ENCODE measurements around the gene GPR146. TPM values are rescaled to one million over a fixed set of nuclear protein-coding genes. Genes with fewer than 3 reads are reported as not detected.
"Not testable (repeated sequence)": the region's sequence is repeated elsewhere in the genome, so short reads cannot be mapped to it uniquely, and the experiment has no call there.

Gene GPR146
- total RNA-seq, 4 donors from 2014 or later = 8.7 to 49.4 (median 32.7) TPM

DNA sequence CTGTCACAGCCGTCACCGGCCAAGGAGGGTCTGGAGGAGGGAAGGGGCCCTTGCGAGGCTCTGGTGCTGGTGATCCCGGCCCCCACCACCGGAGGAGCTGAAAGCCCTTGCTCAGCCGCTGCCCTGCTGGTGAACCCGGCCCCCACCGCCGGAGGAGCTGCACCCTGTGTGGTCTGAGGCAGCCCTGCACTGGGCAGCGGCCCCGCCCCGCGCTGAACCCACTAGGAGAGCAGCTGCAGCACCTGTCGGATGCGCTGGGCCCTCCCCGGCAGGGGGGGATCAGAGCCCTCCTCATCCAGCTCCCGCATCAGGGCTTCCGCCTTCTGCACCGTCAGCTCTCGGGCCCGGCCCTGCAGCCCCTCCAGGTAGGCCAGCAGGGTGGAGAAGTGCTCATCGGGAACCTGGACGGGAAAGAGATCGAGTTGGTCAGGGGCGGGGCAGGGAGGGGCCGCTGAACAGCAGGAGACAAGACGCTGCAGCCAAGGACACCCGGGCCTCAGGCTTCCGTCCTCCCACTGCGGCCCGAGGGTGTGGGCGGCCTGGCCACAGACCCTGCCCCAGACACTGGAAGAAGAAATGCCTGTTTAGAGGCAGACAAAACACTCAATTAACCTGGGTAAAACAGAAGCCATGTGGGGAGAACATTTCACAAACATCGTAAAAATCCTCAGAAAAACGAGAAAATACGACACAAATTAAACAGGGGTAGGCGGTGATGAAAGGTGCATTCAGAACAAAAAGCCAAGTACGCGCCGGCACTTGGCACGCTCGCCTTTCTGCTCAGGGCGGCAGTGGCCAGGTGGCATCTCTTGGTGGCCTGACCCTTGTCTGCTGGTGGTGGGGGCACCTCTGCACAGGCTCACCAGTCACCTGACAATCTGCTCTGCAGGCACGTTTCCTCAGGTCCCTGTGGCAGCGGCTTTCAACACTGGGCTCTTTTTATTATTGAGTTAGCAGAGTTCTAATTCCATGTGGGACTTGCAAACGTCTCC, 46.6 kb upstream of the GPR146 start:
- WGBS, 2 donors = 90 to 93% methylated on average over 18 to 31 of the region's 45 CpGs
- TF ChIP-seq, protein P1, sequence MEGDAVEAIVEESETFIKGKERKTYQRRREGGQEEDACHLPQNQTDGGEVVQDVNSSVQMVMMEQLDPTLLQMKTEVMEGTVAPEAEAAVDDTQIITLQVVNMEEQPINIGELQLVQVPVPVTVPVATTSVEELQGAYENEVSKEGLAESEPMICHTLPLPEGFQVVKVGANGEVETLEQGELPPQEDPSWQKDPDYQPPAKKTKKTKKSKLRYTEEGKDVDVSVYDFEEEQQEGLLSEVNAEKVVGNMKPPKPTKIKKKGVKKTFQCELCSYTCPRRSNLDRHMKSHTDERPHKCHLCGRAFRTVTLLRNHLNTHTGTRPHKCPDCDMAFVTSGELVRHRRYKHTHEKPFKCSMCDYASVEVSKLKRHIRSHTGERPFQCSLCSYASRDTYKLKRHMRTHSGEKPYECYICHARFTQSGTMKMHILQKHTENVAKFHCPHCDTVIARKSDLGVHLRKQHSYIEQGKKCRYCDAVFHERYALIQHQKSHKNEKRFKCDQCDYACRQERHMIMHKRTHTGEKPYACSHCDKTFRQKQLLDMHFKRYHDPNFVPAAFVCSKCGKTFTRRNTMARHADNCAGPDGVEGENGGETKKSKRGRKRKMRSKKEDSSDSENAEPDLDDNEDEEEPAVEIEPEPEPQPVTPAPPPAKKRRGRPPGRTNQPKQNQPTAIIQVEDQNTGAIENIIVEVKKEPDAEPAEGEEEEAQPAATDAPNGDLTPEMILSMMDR (IDR thresholded peaks at IDR 0.05) = no peak
- TF ChIP-seq POLR2A (IDR thresholded peaks at IDR 0.05) = no peak
- Histone ChIP-seq H3K27me3 (no peaks in the 10 kb centered on the region), H3K4me3 (replicated peaks in 1 of 3) (no peak overlapping the region), H3K4me1 (peaks cover 0 to 8% of the 10 kb centered on the region in 2 donors), H3K36me3 (no peaks in the 10 kb centered on the region), H3K9me3 (no peaks in the 10 kb centered on the region), H3K27ac (no peak overlapping the region)
- DNase-seq = no peak
- intact Hi-C loops (cut with DNase I) = no loop called here

DNA sequence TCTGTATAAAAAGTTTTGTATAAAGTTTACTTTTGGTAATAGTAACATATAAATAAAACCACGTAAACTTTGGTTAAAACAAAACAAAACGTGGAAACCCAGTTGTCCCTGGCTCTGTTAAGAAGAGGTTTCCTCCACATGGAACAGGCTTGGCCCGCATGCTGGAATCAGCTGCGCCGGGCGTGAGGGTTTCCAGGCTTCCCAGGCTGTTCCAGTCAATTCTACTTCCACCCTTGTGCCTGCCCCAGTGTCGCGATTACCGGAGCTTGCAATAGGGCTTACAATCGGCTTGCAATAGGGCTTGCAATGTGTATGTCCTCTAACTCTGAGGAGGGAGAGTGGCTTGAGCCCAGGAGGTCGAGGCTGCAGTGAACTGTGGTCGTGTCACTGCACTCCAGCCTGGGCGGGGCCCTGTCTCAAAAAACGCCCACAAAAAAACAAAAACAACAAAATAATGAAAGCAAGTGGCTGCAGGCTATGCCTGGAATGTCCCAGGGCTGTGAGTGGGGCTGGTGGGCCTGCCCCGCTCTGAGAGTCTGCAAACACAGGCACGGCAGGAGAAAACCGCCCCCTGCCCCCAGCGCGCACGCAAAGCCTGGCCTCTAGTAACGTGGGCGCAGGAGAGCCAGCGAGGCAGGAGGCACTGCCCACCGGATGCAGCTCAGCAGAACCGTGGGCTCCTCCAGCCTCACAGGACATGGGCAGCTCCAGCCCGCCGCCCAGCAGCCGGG, 45.0 kb upstream of the GPR146 start:
- Histone ChIP-seq H3K27me3 (no peaks in the 10 kb centered on the region), H3K4me1 (no peaks in the 10 kb centered on the region), H3K27ac (no peak overlapping the region), H3K4me3 (replicated peaks in 1 of 3) (no peak overlapping the region), H3K36me3 (no peaks in the 10 kb centered on the region), H3K9me3 (no peaks in the 10 kb centered on the region)
- intact Hi-C loops (cut with DNase I) = no loop called here
- no peak for DNase-seq
- 89 to 90% methylated on average over 27 to 28 of the region's 28 CpGs for WGBS, 2 donors
- TF ChIP-seq POLR2A (IDR thresholded peaks at IDR 0.05) = no peak
- TF ChIP-seq, protein P1 (IDR thresholded peaks at IDR 0.05) = no peak

DNA sequence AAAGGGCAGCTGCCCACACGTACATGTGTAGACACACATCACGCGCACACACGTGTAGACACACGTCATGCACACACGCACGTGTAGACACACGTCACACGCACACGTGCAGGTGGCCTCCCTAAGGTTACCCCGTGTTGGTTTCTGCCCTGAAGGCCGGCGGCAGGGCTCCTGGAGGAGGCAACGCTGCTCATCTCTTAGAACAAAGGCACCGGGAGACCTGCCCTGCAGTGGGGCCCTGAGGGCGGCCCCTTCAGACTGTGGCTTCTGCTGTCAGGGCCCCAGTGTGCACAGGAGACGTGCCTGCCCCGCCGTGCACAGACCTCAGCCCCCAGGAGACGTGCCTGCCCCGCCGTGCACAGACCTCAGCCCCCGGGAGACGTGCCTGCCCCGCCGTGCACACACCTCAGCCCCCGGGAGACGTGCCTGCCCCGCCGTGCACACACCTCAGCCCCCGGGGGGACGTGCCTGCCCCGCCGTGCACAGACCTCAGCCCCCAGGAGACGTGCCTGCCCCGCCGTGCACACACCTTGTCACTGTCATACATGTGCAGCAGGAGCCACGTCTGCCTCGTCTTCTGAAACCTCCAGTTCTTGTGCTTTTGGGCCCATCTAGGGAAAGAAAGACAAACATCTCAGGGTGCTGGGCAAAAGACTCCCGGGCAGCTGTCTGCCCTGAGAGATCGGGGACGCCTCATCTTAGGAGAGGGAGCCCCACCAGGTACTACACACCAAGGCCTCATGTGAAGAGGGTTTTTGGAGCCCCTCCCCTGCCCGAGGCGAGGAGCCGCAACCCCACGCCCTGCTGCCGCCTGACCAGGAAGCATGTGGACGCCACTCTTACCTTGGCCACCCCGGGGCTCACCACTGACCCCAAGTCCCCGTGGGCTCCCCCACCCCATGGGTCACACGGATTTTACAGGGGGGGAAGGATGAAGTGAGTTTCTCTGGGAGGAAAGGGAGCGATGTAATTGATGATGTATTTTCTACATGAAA, 44.1 kb upstream of the GPR146 start:
- no peak overlapping the region for H3K27ac ChIP-seq
- H3K27me3 ChIP-seq = no peaks in the 10 kb centered on the region
- WGBS, 2 donors = 87 to 91% methylated on average over 33 to 44 of the region's 52 CpGs
- no peak overlapping the region for H3K4me3 ChIP-seq (replicated peaks in 1 of 3)
- DNase-seq = no peak
- intact Hi-C loops (cut with DNase I) = no loop called here
- no peaks in the 10 kb centered on the region for H3K36me3 ChIP-seq
- TF ChIP-seq POLR2A (IDR thresholded peaks at IDR 0.05) = no peak
- TF ChIP-seq, protein P1 (IDR thresholded peaks at IDR 0.05) = no peak
- H3K9me3 ChIP-seq = no peaks in the 10 kb centered on the region
- no peaks in the 10 kb centered on the region for H3K4me1 ChIP-seq

DNA sequence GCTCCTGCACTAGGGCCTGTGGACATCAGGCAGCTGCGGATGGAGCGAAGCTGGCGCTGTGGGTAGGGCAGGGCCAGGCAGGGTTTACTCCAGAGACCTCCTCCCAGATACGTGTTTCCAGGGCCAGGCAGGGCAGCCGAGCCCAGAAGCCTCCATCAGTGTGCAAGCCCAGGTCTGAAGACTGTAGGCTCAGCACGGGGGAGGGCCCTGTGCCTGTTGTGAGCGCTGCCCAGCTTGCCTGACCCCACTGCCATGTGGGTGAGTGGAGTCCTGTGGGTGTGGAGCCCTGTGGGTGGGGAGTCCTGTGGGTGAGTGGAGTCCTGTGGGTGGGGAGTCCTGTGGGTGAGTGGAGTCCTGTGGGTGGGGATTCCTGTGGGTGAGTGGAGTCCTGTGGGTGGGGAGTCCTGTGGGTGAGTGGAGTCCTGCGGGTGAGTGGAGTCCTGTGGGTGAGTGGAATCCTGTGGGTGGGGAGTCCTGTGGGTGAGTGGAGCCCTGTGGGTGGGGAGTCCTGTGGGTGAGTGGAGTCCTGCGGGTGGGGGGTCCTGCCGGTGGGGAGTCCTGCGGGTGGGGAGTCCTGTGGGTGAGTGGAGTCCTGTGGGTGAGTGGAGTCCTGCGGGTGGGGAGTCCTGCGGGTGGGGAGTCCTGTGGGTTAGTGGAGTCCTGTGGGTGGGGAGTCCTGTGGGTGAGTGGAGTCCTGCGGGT, 43.1 kb upstream of the GPR146 start:
- H3K27me3 ChIP-seq; H3K4me3 ChIP-seq (replicated peaks in 1 of 3); H3K27ac ChIP-seq; H3K9me3 ChIP-seq; H3K4me1 ChIP-seq; DNase-seq; H3K36me3 ChIP-seq; intact Hi-C loops (cut with DNase I): not testable (repeated sequence)
- 90 to 91% methylated on average over 4 to 9 of the region's 14 CpGs for WGBS, 2 donors

DNA sequence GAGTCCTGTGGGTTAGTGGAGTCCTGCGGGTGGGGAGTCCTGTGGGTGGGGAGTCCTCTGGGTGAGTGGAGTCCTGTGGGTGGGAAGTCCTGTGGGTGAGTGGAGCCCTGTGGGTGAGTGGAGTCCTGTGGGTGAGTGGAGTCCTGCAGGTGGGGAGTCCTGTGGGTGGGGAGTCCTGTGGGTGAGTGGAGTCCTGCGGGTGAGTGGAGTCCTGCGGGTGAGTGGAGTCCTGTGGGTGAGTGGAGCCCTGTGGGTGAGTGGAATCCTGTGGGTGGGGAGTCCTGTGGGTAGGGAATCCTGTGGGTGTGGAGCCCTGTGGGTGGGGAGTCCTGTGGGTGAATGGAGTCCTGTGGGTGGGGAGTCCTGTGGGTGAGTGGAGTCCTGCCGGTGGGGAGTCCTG, 42.3 kb upstream of the GPR146 start:
- H3K4me1 ChIP-seq; DNase-seq; H3K27me3 ChIP-seq; H3K9me3 ChIP-seq; H3K36me3 ChIP-seq; H3K4me3 ChIP-seq (replicated peaks in 1 of 3); intact Hi-C loops (cut with DNase I); H3K27ac ChIP-seq: not testable (repeated sequence)
- 72 to 100% methylated on average over 3 to 4 of the region's 4 CpGs for WGBS, 2 donors

DNA sequence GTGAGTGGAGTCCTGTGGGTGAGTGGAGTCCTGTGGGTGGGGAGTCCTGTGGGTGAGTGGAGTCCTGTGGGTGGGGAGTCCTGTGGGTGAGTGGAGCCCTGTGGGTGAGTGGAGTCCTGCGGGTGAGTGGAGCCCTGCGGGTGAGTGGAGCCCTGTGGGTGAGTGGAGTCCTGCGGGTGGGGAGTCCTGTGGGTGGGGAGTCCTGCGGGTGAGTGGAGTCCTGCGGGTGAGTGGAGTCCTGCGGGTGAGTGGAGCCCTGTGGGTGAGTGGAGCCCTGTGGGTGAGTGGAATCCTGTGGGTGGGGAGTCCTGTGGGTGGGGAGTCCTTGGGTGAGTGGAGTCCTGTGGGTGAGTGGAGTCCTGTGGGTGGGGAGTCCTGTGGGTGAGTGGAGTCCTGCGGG, 41.9 kb upstream of the GPR146 start:
- 60 to 75% methylated on average over 2 to 5 of the region's 7 CpGs for WGBS, 2 donors
- H3K27ac ChIP-seq; intact Hi-C loops (cut with DNase I); H3K36me3 ChIP-seq; DNase-seq; H3K4me1 ChIP-seq; H3K4me3 ChIP-seq (replicated peaks in 1 of 3); H3K9me3 ChIP-seq; H3K27me3 ChIP-seq: not testable (repeated sequence)

All from thyroid gland (tissue), 4 donors.